WTC11 (cell line): Measurements from ENCODE around the gene AVP. TPM values are rescaled to one million over a fixed set of nuclear protein-coding genes. Genes with fewer than 3 reads are reported as not detected.

ENCODE experiments used
- ATAC-seq: fragments of 200-7000 bp; cut with Tn5 transposase; 2 replicates; pipeline ENCODE4 v1.10.0; 2021; ENCODE audit warnings: mild to moderate bottlenecking, moderate library complexity
- CTCF ChIA-PET: fragments of 300-600 bp; sonication (Branson Sonifier 250); formaldehyde crosslinking; loops from one replicate; lab custom pipeline; 2021; ENCODE audit warnings: antibody characterized with exemption; lab: Charles Lee
- POLR2A ChIA-PET: fragments of 350-600 bp; sonication (Branson Sonifier 250); formaldehyde crosslinking; loops from one replicate; lab custom pipeline; 2021; ENCODE audit warnings: antibody characterized with exemption; lab: Charles Lee
- DNase-seq: peaks from one replicate; pipeline ENCODE4 v3.0.0; 2021; ENCODE audit warnings: low spot score
- H3K27ac Mint-ChIP-seq: 2 replicates; pipeline ENCODE4 v1.8.0; 2021; ENCODE audit warnings: mixed read lengths
- H3K27me3 Mint-ChIP-seq: 2 replicates; pipeline ENCODE4 v1.8.0; 2021; ENCODE audit warnings: low read depth, mild to moderate bottlenecking, moderate library complexity, mixed read lengths
- H3K36me3 Mint-ChIP-seq: 2 replicates; pipeline ENCODE4 v1.8.0; 2021; ENCODE audit warnings: mixed read lengths
- H3K4me1 Mint-ChIP-seq: 2 replicates; pipeline ENCODE4 v1.8.0; 2022; ENCODE audit warnings: mixed read lengths
- H3K4me3 Mint-ChIP-seq: 2 replicates; pipeline ENCODE4 v1.8.0; 2021; ENCODE audit warnings: mild to moderate bottlenecking, moderate library complexity, mixed read lengths
- H3K9me3 Mint-ChIP-seq: 2 replicates; pipeline ENCODE4 v1.8.0; 2021; ENCODE audit warnings: mixed read lengths
- CBFB ChIP-seq: sonication (generic); formaldehyde crosslinking; IDR thresholded peaks from 2 replicates; pipeline ENCODE4 v1.8.1; 2022; ENCODE audit warnings: mild to moderate bottlenecking, low read depth, missing genetic modification reagents
- CTCF ChIP-seq: fragments of 200-600 bp; IDR thresholded peaks from 2 replicates; pipeline ENCODE4 v1.8.0; 2022; ENCODE audit warnings: antibody characterized with exemption
- GRHL2 ChIP-seq: fragments of 250-450 bp; sonication (Bioruptor Pico); IDR thresholded peaks from 2 replicates; pipeline ENCODE4 v1.8.0; 2022; ENCODE audit warnings: mild to moderate bottlenecking, moderate library complexity; ENCODE audit not compliant: insufficient replicate concordance, severe bottlenecking
- GTF2I ChIP-seq: fragments of 250-450 bp; sonication (Bioruptor Pico); conservative IDR thresholded peaks from 2 replicates; pipeline ENCODE4 v1.4.0; 2021; ENCODE audit warnings: mild to moderate bottlenecking
- JAZF1 ChIP-seq: fragments of 250-450 bp; sonication (Bioruptor Pico); IDR thresholded peaks from 2 replicates; pipeline ENCODE4 v1.9.0; 2021; ENCODE audit warnings: moderate library complexity, mild to moderate bottlenecking, inconsistent platforms
- NFATC4 ChIP-seq: fragments of 250-450 bp; sonication (Bioruptor Pico); IDR thresholded peaks from 2 replicates; pipeline ENCODE4 v1.9.0; 2021; ENCODE audit warnings: mild to moderate bottlenecking
- PREB ChIP-seq: sonication (generic); formaldehyde crosslinking; IDR thresholded peaks from 2 replicates; pipeline ENCODE4 v1.8.1; 2022; ENCODE audit warnings: mild to moderate bottlenecking, missing genetic modification reagents, moderate library complexity, borderline replicate concordance
- PRRX2 ChIP-seq: fragments of 250-450 bp; sonication (Bioruptor Pico); IDR thresholded peaks from 2 replicates; pipeline ENCODE4 v1.8.0; 2021; ENCODE audit warnings: mild to moderate bottlenecking
- SMAD4 ChIP-seq: sonication (generic); formaldehyde crosslinking; IDR thresholded peaks from 2 replicates; pipeline ENCODE4 v1.8.0; 2022; ENCODE audit warnings: mild to moderate bottlenecking, missing genetic modification reagents
- TEAD1 ChIP-seq: sonication (generic); formaldehyde crosslinking; IDR thresholded peaks from 2 replicates; pipeline ENCODE4 v1.8.0; 2022; ENCODE audit warnings: mild to moderate bottlenecking, missing genetic modification reagents
- ZBTB43 ChIP-seq: sonication (generic); formaldehyde crosslinking; IDR thresholded peaks from 2 replicates; pipeline ENCODE4 v1.8.1; 2023; ENCODE audit warnings: mild to moderate bottlenecking, missing genetic modification reagents
- ZNF532 ChIP-seq: fragments of 250-450 bp; sonication (Bioruptor Pico); IDR thresholded peaks from 2 replicates; pipeline ENCODE4 v1.9.0; 2021; ENCODE audit warnings: mild to moderate bottlenecking, borderline replicate concordance
- total RNA-seq: library from RNA; stranded (reverse); gene quantifications from 3 replicates; pipeline ENCODE4 v1.2.3, GENCODE V29; 2021

Gene AVP
- total RNA-seq, 1 experiment from 2014 or later = 0.50 TPM

- no peaks in the 10 kb centered on the region for H3K9me3 Mint-ChIP-seq
- ATAC-seq = no peak
- H3K36me3 Mint-ChIP-seq = no peaks in the 10 kb centered on the region
- POLR2A ChIA-PET = interaction anchor here (0.7 kb wide), 1 partner anchor 8 kb away, joined by 3 read pairs; no protein-coding TSS in a partner anchor
- peak overlapping the region; percentile 41; the same call in 1 of the 2 replicates for H3K27ac Mint-ChIP-seq
- CTCF ChIA-PET = interaction anchor here (0.8 to 1.0 kb wide), 2 partner anchors 9 to 181 kb away, joined by 3 read pairs; no protein-coding TSS in a partner anchor
- no peak for DNase-seq
- TF ChIP-seq ZBTB43 (CRISPR knock-in tag) = no peak
- no peak for TF ChIP-seq GTF2I
- no peak for TF ChIP-seq GRHL2 (CRISPR knock-in tag)
- no peak for TF ChIP-seq JAZF1 (CRISPR knock-in tag)
- no peak for TF ChIP-seq CBFB (CRISPR knock-in tag)
- TF ChIP-seq PREB (CRISPR knock-in tag) = no peak
- TF ChIP-seq CTCF = no peak
- no peak for TF ChIP-seq PRRX2
- no peak for TF ChIP-seq SMAD4 (CRISPR knock-in tag)
- TF ChIP-seq NFATC4 = no peak
- peaks cover 32% of the 10 kb centered on the region for H3K27me3 Mint-ChIP-seq
- H3K4me3 Mint-ChIP-seq = no peak overlapping the region
- peaks cover 2% of the 10 kb centered on the region for H3K4me1 Mint-ChIP-seq
These were observed 10.5 kb upstream of the AVP start for GRCh38 chr20:3094848-3095629.

GRCh38 chr20:3093861-3094361 lies 9.4 kb upstream of the AVP start:
- Mint-ChIP-seq H3K27me3 (peaks cover 32% of the 10 kb centered on the region), H3K4me1 (peaks cover 2% of the 10 kb centered on the region), H3K36me3 (no peaks in the 10 kb centered on the region), H3K27ac (no peak overlapping the region), H3K4me3 (no peak overlapping the region), H3K9me3 (peaks cover 3% of the 10 kb centered on the region)
- POLR2A ChIA-PET = no interaction called here
- DNase-seq (no peak), ATAC-seq (no peak)
- CTCF ChIA-PET = interaction anchor here (0.6 to 0.9 kb wide), 3 partner anchors 7 to 41 kb away, joined by 3 to 4 read pairs (median 4); no protein-coding TSS in a partner anchor
- TF ChIP-seq TEAD1 (CRISPR knock-in tag) (no peak), ZNF532 (CRISPR knock-in tag) (no peak)
